HG02840 (cell line): ENCODE measurements around the gene AATK.

Experiments used
- ATAC-seq: cut with Tn5 transposase; IDR thresholded peaks from one replicate; pipeline ENCODE4 v1.9.1; 2021; ENCODE audit warnings: mild to moderate bottlenecking, moderate library complexity, moderate number of reproducible peaks; ENCODE audit not compliant: unreplicated experiment, low FRiP score

The AATK gene, protein sequence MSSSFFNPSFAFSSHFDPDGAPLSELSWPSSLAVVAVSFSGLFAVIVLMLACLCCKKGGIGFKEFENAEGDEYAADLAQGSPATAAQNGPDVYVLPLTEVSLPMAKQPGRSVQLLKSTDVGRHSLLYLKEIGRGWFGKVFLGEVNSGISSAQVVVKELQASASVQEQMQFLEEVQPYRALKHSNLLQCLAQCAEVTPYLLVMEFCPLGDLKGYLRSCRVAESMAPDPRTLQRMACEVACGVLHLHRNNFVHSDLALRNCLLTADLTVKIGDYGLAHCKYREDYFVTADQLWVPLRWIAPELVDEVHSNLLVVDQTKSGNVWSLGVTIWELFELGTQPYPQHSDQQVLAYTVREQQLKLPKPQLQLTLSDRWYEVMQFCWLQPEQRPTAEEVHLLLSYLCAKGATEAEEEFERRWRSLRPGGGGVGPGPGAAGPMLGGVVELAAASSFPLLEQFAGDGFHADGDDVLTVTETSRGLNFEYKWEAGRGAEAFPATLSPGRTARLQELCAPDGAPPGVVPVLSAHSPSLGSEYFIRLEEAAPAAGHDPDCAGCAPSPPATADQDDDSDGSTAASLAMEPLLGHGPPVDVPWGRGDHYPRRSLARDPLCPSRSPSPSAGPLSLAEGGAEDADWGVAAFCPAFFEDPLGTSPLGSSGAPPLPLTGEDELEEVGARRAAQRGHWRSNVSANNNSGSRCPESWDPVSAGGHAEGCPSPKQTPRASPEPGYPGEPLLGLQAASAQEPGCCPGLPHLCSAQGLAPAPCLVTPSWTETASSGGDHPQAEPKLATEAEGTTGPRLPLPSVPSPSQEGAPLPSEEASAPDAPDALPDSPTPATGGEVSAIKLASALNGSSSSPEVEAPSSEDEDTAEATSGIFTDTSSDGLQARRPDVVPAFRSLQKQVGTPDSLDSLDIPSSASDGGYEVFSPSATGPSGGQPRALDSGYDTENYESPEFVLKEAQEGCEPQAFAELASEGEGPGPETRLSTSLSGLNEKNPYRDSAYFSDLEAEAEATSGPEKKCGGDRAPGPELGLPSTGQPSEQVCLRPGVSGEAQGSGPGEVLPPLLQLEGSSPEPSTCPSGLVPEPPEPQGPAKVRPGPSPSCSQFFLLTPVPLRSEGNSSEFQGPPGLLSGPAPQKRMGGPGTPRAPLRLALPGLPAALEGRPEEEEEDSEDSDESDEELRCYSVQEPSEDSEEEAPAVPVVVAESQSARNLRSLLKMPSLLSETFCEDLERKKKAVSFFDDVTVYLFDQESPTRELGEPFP (N-terminal part only)

DNA sequence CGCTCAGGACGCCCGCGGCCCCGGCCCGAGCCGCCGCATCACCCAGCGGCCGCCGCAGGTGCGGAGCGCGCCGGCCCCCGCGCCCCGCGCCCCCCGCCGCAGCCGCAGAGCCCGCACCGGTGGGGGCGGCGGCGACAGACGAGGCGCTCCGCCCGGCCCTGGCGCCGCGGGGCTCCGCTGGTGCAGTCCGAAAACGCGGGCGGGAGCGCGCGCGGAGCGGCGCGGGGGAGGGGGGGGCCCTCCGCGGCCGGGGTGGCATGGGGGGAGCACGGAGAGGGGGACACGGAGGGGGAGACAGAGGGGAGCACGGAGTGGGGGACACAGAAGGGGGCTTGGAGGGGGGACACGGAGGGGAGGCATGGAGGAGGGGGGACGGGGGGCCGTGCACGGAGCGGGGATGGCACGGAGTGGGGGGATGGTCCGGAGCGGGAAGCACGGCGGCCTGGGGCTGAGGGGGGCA is at the start of gene AATK:
Gene AATK, minus strand, starts transcription at position 189 of the 460 bp plus-strand sequence. CDS start 229 bp downstream, outside the sequence.
- ATAC-seq, result no peak

DNA sequence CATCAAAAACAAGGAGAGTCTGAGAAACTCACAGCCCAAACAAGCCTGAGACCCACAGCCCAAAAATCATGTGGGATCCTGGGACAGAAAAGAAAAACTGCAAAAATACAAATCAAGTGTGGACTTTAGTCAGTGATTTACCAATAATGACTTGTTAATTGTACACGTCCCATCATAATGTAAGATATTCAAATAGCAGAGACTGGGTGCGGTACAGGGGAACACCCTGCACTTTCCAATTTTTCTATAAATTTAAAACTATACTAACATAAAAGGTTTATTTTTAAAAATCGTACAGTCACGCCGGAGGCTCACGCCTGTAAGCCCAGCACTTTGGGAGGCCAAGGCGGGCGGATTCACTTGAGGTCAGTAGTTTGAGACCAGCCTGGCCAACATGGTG is 48.0 kb upstream of the AATK start:
- no peak for ATAC-seq

DNA sequence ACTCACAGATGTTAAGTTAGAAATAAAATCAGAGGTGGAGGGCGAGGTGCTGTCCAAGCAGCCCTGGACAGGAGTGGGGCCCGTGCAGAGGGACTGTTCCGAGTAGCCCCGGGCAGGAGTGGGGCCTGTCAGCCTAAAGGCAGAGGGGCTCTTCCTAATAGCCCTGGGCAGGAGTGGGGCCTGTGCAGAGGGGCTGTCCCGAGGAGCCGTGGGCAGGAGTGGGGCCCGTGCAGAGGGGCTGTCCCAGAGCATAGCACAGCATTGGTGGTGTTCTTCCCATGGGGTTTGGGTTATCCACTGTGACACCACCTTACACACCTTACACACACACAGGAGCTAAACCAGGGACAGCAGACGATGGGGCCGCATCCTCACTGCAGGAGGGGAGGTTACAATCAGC is 46.3 kb upstream of the AATK start:
- ATAC-seq, result no peak

DNA sequence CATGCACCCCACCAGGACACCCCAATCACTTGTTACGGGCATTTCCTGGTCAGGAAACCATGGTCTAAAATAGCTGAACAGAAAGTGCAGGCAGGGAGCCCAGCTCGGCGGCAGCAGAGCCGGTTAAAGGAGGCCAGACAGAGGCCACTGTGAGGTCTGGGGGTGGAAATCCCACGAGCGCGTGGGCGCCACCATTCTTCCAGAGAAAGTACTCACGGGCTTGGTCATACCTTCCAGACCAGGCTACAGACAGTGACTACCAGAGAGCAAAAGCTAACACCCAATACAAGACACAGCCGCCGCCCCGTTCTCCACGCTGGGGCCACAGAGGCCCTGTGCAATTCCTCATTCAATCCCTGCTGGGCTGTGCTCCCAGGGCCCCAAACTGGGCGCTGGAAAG is 44.8 kb upstream of the AATK start:
- ATAC-seq, result no peak

DNA sequence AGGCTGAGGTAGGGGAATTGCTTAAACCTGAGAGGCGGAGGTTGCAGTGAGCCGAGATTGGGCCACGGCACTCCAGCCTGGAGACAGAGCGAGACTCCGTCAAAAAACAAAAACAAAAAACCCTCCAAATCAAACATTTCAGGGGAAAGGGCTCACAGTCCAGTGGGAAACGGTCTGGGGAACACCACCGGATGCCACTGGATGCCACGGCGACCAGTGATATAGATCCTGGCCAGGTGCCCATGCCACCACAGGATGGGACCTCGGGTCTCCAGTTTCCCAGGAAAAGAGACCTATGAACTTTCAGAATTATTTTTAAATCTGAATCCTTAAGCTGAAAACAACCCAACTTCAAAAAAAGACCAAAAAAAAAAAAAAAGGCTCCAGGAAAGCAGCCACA is 44.4 kb upstream of the AATK start:
- no peak for ATAC-seq

DNA sequence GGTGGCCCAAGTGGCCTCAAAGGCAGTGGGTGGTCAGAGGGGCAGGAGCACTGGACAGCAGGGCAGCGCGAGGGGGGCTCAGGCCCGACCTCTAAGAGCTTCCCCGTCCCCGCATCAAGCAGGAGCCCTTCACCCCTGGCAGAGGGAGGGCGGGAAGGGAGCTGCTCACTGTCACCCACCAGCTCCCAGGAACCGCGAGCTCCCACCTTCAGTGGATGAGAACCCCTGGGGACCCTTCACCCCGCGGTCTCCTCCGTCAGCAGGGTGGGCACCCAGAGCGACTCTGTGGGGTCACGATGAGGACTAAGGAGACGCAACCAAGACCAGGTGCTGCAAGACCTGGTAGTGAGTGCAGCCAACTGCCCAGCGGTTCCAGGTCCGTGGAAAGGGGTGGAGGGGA is 43.1 kb upstream of the AATK start:
- no peak for ATAC-seq

DNA sequence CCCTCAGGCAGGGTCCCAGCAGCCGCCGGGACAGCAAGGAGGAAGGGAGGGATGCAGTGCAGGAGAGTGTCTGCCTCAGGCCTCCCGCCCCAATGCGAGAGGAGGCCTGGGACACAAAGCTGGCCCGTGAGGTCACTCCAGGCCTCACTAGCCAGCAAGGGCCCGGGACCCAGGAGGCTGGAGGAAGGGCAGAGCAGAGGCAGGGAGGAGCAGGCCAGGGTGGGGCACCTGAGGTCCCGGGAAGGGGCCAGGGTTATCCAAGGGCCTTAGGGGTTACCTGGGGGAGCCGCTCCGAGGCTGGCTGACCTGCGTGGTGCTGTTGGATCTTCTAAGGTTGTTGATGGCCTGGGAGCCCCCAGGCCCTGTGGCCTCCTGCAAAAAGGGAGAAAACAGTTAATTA is 42.6 kb upstream of the AATK start:
- no peak for ATAC-seq

DNA sequence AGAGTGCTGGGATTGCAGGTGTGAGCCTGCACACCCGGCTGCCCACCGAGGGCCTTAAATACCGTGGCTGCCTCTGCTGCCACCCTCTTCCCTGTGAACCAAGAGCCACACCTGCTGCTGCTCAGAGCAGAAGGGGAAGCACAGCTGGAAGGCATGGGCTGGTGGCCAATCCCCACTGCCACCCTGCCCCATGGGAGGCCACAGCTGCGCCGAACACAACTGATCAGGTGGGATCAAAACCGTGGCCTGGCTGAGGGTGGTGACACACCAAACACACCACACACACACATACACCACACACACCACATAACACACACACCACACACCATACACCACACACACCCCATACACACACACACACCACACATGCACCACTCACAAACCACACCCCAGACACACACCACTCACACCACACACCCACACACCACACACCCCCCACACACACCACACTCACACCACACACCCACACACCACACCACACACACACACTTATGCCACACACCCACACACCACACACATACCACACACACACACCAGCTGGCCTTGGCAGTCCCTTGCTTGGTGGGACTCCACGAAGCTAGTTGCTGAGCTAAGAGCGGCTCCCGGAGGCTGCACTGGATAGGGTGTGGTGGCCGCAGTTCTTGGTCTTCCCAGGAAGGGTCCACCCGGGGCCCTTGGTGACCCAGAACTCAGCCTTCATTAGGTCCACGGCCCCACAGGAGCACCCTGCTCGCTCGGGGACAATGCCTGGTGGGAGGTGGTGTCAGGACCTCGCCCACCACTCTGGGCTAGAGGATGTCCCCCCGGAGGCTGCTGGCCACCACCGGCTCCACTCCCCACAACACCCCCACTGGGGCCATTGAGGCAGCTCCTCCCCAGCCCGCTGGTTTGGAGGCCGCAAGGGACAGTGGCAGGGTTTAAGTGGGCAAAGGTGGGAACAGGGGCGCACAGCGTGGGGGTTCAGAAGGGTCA is 41.9 kb upstream of the AATK start:
- no peak for ATAC-seq

DNA sequence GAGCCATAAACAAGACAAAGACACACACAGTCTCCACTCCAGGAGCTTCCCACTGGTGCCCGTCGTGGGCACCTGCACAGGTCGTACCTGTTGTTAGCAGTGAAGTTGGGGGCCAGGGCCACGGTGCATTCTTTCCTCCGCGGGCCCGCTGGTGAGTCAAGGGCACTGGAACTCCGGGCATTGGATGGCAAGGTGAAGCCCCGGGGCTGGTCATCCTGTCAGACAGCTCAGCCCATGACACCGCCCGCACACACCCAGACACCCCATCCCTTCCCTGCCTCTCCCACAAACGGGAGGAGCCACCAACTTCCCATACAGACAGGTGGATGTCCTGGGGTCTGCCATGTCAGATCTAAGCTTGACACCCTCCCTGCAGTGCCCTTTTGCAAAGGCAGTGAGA is 40.6 kb upstream of the AATK start:
- ATAC-seq, result no peak

DNA sequence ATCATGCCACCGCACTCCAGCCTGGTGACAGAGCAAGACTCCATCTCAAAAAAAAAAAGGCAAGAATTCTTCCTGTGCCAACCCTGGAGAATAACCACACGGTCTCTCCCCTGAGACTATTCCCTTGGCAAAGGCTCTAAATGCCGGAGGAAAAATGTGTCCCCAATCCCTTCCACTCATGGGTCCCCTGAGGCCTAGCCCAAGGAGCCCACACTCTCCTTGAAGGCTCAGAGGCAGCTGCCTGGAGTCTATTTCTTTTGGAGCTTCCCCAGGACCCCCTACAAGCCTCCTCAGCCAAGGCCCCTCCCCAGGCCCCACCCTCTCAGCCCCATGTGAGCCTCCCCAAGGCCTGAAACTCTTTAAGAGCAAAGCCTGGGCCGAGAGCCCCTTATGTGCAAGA is 40.1 kb upstream of the AATK start:
- no peak for ATAC-seq

DNA sequence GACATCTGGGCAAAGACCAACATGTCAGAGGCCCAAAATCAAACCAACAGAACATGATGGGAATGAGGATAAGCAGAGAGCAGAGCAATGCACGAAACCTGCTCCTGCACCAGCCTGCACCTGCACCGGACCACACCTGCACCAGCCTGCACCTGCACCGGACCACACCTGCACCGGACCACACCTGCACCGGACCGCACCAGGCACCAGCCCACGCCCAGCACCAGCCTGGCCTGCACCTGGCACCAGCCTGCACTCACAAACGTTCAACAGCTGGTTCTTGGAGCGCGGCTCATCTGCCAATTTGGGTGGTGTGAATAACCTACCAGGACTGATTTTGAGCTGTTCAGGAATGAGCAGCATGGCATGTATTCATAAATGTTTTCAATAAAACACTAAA is 38.6 kb upstream of the AATK start:
- no peak for ATAC-seq

DNA sequence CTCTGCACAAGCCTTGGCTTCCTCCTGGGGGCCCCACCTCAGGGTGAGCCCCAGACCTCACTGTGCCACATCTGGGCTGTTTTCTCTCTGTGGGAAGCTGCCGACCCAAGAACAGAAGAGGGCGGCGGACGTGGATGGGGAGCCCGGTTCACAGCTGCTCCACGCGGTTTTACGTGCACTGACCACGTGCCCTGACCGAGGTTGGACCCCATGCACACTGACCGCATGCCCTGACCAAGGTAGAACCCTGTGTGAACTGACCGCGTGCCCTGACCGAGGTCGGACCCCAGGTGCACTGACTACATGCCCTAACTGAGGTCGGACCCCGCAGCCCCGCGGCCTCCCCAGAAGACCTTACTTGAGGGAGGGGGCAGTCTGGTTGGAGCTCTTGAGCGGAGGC is 37.1 kb upstream of the AATK start:
- no peak for ATAC-seq

DNA sequence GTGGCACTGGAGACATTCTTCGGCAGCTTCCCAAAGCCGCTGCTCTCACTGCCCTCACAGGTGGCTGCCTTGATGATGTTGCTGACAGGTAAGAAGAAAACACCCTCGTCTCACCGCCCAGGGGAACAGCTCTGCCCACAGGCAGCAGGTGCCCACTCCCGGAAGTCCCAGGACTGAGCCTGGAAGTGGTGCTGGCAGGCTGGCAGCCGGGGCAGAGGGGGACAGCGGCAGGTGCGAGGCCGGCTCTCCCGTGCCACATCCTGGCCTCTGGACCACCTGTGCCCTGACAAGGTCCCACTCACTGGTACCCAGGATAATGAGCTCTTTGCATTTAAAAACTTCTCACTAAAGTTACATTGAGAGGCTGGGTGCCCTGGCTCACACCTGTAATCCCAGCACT is 36.3 kb upstream of the AATK start:
- ATAC-seq, result no peak

DNA sequence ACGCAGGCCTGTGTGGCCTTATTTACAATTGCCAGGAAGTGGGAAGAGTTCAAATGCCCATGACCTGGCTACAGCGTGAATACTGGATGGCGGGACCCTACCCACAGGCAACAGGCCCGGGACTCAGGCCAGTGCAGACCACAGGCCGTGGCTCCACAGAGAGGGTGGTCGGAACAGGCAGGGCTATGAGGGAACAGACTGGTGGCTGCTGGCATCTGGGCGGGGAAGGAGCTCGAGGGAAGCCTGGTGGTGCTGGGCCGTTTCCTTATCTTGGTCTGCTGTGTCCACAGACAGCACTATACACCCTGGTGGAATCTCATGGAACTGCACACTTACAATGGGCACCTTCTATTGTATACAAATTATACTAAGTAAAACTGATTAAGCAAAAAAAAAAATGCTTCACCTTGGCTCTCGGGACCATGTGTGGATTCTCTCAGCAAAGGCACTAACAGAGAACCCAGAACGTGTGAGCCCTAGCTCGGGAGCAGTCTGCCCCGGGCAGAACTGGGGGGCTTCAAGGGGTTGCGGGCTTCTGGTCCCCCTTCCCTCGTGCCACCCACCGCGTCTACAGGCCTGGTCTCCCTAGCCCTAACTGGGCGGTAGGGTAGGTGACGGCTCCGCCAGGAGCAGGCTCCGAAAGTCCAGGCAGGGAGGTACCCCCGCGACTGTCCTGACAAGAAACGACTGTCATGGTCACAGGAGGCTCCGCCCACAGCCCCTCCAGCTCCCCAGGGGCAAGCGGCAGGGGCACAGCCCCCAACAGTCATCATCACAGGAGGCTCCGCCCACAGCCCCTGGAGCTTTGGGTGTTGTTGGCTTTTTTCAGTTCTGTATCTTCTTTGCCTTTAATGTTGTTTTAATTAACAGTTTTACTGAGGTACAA is 34.9 kb upstream of the AATK start:
- no peak for ATAC-seq

DNA sequence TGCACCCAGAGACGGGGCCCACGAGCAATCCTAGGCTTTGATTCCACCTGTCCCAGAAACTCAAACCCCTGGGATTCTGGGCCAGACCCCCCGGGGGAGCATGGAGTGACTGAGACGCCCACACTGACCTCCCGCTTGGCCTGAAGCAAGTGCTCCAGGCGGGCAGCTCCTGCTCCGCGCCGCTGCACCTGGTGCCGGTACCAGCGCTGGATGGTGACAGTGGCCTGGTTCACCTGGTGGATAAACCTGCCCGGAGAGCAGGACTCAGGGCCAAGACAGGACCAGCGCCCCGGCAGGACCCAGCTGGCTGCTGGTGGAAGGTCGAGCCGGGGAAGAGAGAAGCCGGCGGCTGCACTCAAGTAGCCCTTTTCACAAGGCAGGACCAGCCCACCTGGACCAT is 34.2 kb upstream of the AATK start:
- ATAC-seq, result no peak

DNA sequence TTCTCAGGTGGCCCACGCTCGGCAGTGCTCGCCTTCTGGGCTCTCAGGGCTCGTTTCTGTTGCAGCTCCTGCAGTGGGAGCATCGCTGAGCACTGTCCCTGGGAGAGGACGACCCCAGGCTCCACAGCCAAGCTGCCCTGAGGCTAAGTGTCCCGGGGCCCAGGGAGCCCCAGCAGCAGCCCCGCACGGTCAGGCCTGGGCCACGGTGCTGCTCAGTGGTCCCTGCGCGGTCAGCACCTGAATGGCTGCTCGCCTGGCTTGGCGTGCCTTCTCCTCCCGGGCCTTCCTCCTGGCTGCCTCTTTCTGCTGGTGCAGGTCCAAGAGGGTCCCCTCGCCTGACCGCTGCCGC is 33.4 kb upstream of the AATK start:
- ATAC-seq, result no peak

DNA sequence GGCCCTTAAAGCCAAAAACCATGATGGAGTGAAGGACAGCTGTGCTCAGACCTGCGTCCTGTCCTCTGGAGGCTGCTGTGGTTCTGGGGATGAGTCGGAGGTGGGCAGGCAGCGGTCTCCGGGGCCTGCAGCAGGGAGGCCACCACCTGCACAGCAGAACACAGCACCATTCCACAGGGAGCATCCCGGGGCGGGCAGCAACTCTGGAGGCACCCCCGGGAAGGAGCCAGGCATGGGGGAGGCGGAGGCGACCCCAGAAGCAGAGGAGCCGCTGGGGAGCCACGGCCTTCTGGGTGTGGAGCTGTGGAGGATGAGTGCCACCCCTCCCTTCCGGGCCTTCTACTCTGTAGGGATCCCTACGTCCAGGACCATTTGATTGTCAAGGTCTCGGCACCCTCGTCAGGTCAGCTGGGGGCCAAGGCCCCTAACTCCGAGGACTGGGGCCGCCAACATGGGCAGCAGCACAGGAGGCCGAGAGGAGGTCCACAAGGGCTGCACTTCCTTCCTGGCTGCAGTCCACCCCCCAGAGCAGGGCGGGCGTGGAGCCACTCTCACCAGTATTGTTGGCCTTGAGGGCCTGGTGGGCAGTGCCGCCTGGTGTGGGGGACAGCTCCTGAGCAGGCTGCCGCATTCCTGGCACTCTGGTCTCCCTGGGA is 32.9 kb upstream of the AATK start:
- no peak for ATAC-seq

DNA sequence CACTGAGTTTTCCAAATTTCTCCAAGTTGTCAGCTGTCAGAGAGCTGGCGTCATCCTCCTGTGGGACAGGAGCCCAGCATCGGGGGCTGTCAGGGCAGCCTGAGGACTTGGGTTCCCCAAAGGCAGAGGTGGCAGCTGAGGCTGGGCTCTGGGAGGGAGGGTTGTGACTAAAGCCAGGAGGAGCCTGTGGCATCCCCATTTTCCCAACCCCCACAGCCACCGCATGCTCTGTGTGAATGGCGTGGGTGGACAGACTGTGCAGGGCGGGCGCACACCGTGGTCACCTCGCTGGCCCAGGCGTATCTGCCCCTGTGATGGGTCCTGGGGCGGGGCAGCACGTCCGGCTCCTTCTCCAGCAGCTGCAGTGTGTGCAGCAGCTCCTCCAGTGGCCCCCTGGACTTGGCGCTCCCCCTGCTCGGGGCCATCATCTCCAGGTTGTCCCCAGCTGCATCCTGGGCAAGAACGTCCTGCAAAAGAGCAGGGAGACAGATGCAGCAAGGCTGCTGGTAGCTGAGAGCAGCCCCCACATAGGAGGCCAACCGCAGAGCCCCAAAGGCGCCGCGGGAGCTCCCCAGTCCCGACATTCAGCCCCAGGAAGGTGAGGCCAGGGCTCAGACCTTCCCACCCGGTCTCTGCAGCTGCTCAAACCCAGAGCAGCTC is 31.9 kb upstream of the AATK start:
- no peak for ATAC-seq
